ENCODE results near the gene NDST3. TPM values are rescaled to one million over a fixed set of nuclear protein-coding genes. Genes with fewer than 3 reads are reported as not detected.
"Not testable (repeated sequence)": the region's sequence is repeated elsewhere in the genome, so short reads cannot be mapped to it uniquely, and the experiment has no call there.

Gene NDST3
- total RNA-seq, 1 experiment from 2014 or later = not detected

- in situ Hi-C loops (cut with HindIII; ENCODE audit: low sequenced_read_pairs) = no loop called here
- no peak for DNase-seq (ENCODE audit: low spot score)
These were observed 224.8 kb downstream of the NDST3 start for GRCh38 chr4:118259111-118259510.

GRCh38 chr4:118260309-118260708 is 226.0 kb downstream of the NDST3 start:
- DNase-seq (ENCODE audit: low spot score) = no peak
- in situ Hi-C loops (cut with HindIII; ENCODE audit: low sequenced_read_pairs) = no loop called here

GRCh38 chr4:118264096-118264495 is 229.8 kb downstream of the NDST3 start:
- no peak for DNase-seq (ENCODE audit: low spot score)
- in situ Hi-C loops (cut with HindIII; ENCODE audit: low sequenced_read_pairs) = no loop called here

GRCh38 chr4:118265312-118266144 is 231.2 kb downstream of the NDST3 start:
- no peak for DNase-seq (ENCODE audit: low spot score)
- in situ Hi-C loops (cut with HindIII; ENCODE audit: low sequenced_read_pairs) = no loop called here

- in situ Hi-C loops (cut with HindIII; ENCODE audit: low sequenced_read_pairs); DNase-seq (ENCODE audit: low spot score): not testable (repeated sequence)
These were observed 231.8 kb downstream of the NDST3 start for GRCh38 chr4:118266145-118266496.

GRCh38 chr4:118268780-118269179 is 234.5 kb downstream of the NDST3 start:
- in situ Hi-C loops (cut with HindIII; ENCODE audit: low sequenced_read_pairs) = no loop called here

GRCh38 chr4:118270492-118270891 is 236.2 kb downstream of the NDST3 start:
- DNase-seq (ENCODE audit: low spot score) = peak; percentile 80
- in situ Hi-C loops (cut with HindIII; ENCODE audit: low sequenced_read_pairs) = no loop called here

More at GRCh38 chr4:118268780-118269179, 234.5 kb downstream of the NDST3 start:
- no peak for DNase-seq (ENCODE audit: low spot score)

- in situ Hi-C loops (cut with HindIII; ENCODE audit: low sequenced_read_pairs) = no loop called here
- DNase-seq (ENCODE audit: low spot score) = no peak
These were observed 237.5 kb downstream of the NDST3 start for GRCh38 chr4:118271788-118272187.

- in situ Hi-C loops (cut with HindIII; ENCODE audit: low sequenced_read_pairs) = no loop called here
- DNase-seq (ENCODE audit: low spot score) = no peak
These were observed 239.4 kb downstream of the NDST3 start for GRCh38 chr4:118273642-118274041.

GRCh38 chr4:118276580-118276979 is 242.3 kb downstream of the NDST3 start:
- in situ Hi-C loops (cut with HindIII; ENCODE audit: low sequenced_read_pairs) = no loop called here
- DNase-seq (ENCODE audit: low spot score) = no peak

GRCh38 chr4:118277243-118277642 is 243.0 kb downstream of the NDST3 start:
- no peak for DNase-seq (ENCODE audit: low spot score)
- in situ Hi-C loops (cut with HindIII; ENCODE audit: low sequenced_read_pairs) = no loop called here

GRCh38 chr4:118278473-118279274 is 244.4 kb downstream of the NDST3 start:
- in situ Hi-C loops (cut with HindIII; ENCODE audit: low sequenced_read_pairs) = no loop called here
- DNase-seq (ENCODE audit: low spot score) = peak; percentile 98

GRCh38 chr4:118279328-118279727 is 245.0 kb downstream of the NDST3 start:
- in situ Hi-C loops (cut with HindIII; ENCODE audit: low sequenced_read_pairs) = no loop called here
- no peak for DNase-seq (ENCODE audit: low spot score)

GRCh38 chr4:118279920-118280432 is 245.7 kb downstream of the NDST3 start:
- DNase-seq (ENCODE audit: low spot score) = peak; percentile 13
- in situ Hi-C loops (cut with HindIII; ENCODE audit: low sequenced_read_pairs) = no loop called here

GRCh38 chr4:118280501-118281218 is 246.4 kb downstream of the NDST3 start:
- peak; percentile 89 for DNase-seq (ENCODE audit: low spot score)
- in situ Hi-C loops (cut with HindIII; ENCODE audit: low sequenced_read_pairs) = no loop called here

- in situ Hi-C loops (cut with HindIII; ENCODE audit: low sequenced_read_pairs) = no loop called here
- DNase-seq (ENCODE audit: low spot score) = peak; percentile 62
These were observed 247.5 kb downstream of the NDST3 start for GRCh38 chr4:118281611-118282442.

- peak; percentile 56 for DNase-seq (ENCODE audit: low spot score)
- in situ Hi-C loops (cut with HindIII; ENCODE audit: low sequenced_read_pairs) = no loop called here
These were observed 248.4 kb downstream of the NDST3 start for GRCh38 chr4:118282692-118283091.

- no peak for DNase-seq (ENCODE audit: low spot score)
- in situ Hi-C loops (cut with HindIII; ENCODE audit: low sequenced_read_pairs) = no loop called here
These were observed 249.9 kb downstream of the NDST3 start for GRCh38 chr4:118284169-118284568.

- in situ Hi-C loops (cut with HindIII; ENCODE audit: low sequenced_read_pairs) = no loop called here
These were observed 251.6 kb downstream of the NDST3 start for GRCh38 chr4:118285931-118286330.

More at GRCh38 chr4:118285931-118286330, 251.6 kb downstream of the NDST3 start:
- DNase-seq (ENCODE audit: low spot score) = no peak
